GM18951 (cell line): Measurements from ENCODE around the gene CPPED1.

Experiments used
- POLR2A ChIP-seq: IDR thresholded peaks from 4 replicates; pipeline ENCODE4 v1.6.1; 2011; ENCODE audit warnings: mild to moderate bottlenecking; ENCODE audit not compliant: insufficient read length, insufficient read depth; ENCODE audit errors: extremely low read depth
- in situ Hi-C: fragments of 300-500 bp; cut with MboI; formaldehyde crosslinking; loops from one replicate; pipeline ENCODE4 v1.12.0; 2022; ENCODE audit warnings: low sequenced_read_pairs, mixed read lengths, inconsistent platforms; ENCODE audit not compliant: unreplicated experiment

CPPED1 gene

GRCh38 chr16:12695454-12695853, 108.2 kb downstream of the CPPED1 start:
- in situ Hi-C loops = no loop called here
- TF ChIP-seq POLR2A = no peak

GRCh38 chr16:12690024-12690423, 113.7 kb downstream of the CPPED1 start:
- in situ Hi-C loops = no loop called here
- TF ChIP-seq POLR2A = no peak

- TF ChIP-seq POLR2A = no peak
- in situ Hi-C loops = no loop called here
These were observed 114.5 kb downstream of the CPPED1 start for GRCh38 chr16:12688951-12689850.

- no peak for TF ChIP-seq POLR2A
- in situ Hi-C loops = no loop called here
These were observed 117.9 kb downstream of the CPPED1 start for GRCh38 chr16:12685806-12686205.

GRCh38 chr16:12682432-12683165, 121.1 kb downstream of the CPPED1 start:
- TF ChIP-seq POLR2A = no peak
- in situ Hi-C loops = no loop called here

- in situ Hi-C loops = no loop called here
- no peak for TF ChIP-seq POLR2A
These were observed 122.0 kb downstream of the CPPED1 start for GRCh38 chr16:12681653-12682052.

- no peak for TF ChIP-seq POLR2A
- in situ Hi-C loops = no loop called here
These were observed 123.2 kb downstream of the CPPED1 start for GRCh38 chr16:12680531-12680930.

GRCh38 chr16:12679660-12680272, 123.9 kb downstream of the CPPED1 start:
- TF ChIP-seq POLR2A = no peak
- in situ Hi-C loops = no loop called here

- in situ Hi-C loops = no loop called here
- no peak for TF ChIP-seq POLR2A
These were observed 124.7 kb downstream of the CPPED1 start for GRCh38 chr16:12678983-12679382.

- TF ChIP-seq POLR2A = no peak
- in situ Hi-C loops = no loop called here
These were observed 126.2 kb downstream of the CPPED1 start for GRCh38 chr16:12677502-12677901.

- TF ChIP-seq POLR2A = no peak
- in situ Hi-C loops = no loop called here
These were observed 127.8 kb downstream of the CPPED1 start for GRCh38 chr16:12675852-12676251.

GRCh38 chr16:12675046-12675445, 128.6 kb downstream of the CPPED1 start:
- no peak for TF ChIP-seq POLR2A

GRCh38 chr16:12674524-12674923, 129.2 kb downstream of the CPPED1 start:
- in situ Hi-C loops = no loop called here
- no peak for TF ChIP-seq POLR2A

More at GRCh38 chr16:12675046-12675445, 128.6 kb downstream of the CPPED1 start:
- in situ Hi-C loops = no loop called here
